Stimulated activated CD8-positive, alpha-beta memory T cell treated with anti-CD3 and anti-CD28 coated beads, Interleukin-7, amount 100 ng/mL, for 4 hours (primary cell): ENCODE measurements around the gene RAB27B.
"Not testable (repeated sequence)": the region's sequence is repeated elsewhere in the genome, so short reads cannot be mapped to it uniquely, and the experiment has no call there.

ENCODE experiments used
- DNase-seq, 2 donors: peaks; one replicate each; pipeline ENCODE4 v3.0.0-alpha.2; 2020; ENCODE audit warnings: low read depth in 2 of 2

RAB27B gene

GRCh38 chr18:54815086-54815485 lies 13.2 kb upstream of the RAB27B start:
- no peak for DNase-seq

GRCh38 chr18:54820785-54821275 lies 7.4 kb upstream of the RAB27B start:
- DNase-seq: not testable (repeated sequence)

DNA sequence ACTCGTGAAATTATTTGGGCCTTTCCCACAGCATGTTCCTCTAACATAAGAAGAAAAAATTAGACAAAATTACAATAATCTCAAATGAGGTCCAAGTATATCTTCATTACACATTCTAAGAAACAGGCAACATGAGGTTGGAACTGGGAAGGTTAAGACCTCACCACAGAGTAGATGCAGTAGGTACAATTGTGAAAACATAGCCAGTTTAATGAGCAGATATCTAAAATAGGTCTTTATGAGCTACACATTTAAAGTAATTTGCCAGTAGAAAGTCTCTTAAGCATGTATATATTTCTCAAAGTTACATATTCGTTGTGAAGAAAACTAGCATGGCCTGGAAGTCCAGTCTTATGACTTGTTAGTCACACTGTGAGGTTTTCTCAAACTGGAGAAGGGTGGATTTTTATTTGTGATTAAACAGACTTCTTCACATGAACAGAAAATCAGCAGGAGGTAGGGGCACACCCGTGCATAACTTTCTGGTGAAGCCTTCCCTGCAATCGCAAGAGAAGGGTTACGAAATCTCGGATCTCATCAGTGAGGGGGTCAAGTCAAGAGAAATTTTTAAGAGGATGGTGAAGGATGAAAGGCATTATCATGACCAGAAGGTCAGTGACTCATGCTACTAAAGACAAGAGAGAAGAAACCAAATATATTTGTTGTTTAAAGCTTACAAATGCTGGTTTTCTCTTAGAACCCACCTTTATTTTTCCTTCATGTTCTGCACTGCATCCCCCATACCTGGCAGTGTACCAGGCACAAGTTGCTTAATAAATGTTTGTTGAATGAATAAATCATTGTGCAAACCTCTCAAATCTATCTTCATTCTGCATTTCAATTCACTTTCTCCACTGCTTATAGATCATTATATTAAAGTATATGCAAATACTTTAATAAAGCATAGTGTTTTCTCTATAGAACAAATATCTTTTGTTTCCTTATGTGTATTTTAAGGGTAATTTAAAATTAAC lies 5.1 kb upstream of the RAB27B start:
- DNase-seq: no peak

- DNase-seq: no peak
Measured at GRCh38 chr18:54824761-54825160, 3.5 kb upstream of the RAB27B start.

DNA sequence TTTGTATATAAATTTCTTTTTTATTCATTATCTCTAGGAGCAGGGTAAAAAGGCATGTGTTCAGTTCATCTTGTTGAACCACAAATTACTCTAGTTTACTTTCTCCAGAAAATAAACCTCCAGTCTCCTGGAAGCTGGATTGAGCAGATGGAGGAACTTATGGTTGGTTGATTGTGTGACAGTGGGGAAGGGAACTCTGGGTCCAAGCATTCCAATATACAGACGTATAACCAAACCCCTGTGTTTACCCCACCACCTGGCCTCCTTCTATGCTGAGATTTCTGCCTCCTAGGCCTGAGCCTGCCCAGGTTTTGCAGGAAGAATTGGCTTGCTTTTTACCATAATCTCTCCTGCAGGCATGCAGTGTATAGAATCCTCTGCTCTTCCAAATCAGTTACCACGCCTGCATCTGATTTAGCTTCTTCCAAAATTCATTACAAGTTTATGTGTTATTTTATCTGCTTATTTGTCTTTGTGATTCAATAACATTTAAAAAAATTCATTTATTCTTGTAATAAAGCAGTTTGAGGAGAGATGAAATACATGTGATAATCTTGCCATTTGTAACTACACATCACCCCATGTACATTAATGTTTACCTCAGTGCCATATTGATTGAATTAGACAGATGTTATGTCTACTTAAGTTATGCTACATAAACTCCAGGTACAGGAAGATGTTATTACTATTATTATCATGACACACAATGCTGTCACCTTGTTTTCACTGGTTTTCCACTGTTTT lies 2.5 kb upstream of the RAB27B start:
- DNase-seq: no peak

GRCh38 chr18:54828986-54829385 lies 709 bp downstream of the RAB27B start:
- no peak for DNase-seq

DNA sequence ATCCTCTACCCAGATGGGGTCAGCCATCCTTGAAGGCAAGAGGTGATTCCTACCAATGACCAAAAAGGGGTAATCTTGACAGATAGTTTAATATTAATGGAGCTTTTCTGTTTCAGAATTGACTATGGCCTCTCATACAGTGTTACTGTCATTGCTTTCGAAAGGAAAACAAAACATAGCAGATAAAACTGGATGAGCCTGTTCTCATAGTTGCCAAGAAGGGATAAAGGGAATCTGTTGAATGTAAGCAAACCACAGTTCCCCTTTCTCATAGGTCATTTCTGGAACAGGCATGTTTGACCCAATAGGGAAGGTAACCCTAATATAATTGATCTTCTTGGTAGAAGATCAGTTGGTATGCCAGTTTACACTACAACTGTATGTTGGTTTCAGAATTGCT lies 1.6 kb downstream of the RAB27B start:
- DNase-seq: no peak

DNA sequence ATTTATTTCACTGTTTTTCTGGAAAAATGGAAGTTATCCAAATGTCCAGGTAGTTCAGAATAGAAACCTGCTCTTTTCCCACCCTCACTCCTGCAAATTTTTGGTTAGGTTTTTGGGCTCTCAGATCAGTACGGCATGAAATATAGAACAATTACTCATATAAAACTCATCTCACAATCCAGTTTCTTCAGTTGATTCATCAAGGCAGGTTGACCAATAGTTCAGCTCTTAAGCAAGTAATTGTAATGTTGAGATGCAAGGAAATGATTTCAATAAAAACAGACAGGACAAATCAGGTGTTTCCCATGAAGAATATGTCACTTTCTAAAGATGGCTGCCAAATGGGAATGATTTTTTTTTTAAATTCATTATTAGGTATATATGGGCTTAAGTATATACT lies 2.0 kb downstream of the RAB27B start:
- DNase-seq: no peak

GRCh38 chr18:54830866-54831265 lies 2.6 kb downstream of the RAB27B start:
- no peak for DNase-seq

- no peak for DNase-seq
Measured at GRCh38 chr18:54835944-54836343, 7.7 kb downstream of the RAB27B start.

- DNase-seq: no peak
Measured at GRCh38 chr18:54843314-54843713, 15.0 kb downstream of the RAB27B start.

DNA sequence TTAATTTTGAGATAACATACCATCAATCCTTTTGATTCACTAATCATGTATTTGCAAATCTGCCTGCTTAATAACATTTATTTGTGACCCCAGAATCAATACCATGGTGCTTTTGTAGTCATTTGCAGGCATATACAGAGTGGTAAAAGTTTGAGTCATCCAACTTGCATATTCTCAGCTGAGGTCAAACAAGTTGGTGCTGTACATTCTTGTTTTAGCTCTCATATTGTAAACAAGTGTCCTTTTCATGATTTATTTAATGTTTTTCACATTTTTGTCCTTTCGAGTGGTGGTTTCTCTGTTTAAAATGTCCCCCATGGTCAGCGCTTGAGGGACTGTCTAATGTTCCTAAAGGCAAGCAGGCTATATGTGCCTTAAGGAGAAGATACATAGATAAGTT lies 17.5 kb downstream of the RAB27B start:
- DNase-seq: no peak

- no peak for DNase-seq
Measured at GRCh38 chr18:54848121-54848520, 19.8 kb downstream of the RAB27B start.

DNA sequence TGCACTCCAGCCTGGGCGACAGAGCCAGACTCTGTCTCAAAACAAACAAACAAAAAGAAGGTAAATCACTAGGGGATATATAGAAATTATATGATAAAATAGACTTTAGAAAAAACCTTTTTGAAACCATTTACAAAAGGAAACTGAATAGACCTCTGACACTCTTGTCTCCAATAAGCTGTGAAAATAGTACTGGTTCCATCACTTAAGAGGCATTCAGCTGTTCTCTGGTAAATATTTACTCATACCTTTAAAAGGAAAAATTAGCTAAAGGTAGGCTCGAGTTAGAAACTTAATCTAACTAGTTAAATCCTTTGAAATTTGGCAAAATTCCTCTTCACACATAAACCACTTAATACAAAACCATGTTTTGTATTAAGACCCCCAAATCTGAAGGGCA lies 21.4 kb downstream of the RAB27B start:
- DNase-seq: no peak

DNA sequence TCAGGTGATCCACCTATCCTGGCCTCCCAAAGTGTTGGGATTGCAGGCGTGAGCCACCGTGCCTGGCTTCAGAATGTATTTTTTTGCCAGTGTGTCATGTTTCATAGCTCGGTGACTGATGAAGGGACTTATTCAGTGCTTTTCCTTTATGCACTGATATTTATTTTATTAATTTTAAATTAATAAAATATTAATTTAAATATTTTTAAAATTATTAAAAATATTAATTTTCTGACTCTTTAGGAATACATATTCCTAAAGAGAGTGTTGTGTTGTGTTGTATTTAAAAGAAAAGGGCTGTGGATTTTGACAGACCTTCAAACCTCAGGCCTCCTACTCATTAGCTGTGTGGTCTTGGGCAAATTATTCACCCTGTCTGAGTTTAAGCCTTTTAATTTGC lies 22.3 kb downstream of the RAB27B start:
- DNase-seq: no peak

DNA sequence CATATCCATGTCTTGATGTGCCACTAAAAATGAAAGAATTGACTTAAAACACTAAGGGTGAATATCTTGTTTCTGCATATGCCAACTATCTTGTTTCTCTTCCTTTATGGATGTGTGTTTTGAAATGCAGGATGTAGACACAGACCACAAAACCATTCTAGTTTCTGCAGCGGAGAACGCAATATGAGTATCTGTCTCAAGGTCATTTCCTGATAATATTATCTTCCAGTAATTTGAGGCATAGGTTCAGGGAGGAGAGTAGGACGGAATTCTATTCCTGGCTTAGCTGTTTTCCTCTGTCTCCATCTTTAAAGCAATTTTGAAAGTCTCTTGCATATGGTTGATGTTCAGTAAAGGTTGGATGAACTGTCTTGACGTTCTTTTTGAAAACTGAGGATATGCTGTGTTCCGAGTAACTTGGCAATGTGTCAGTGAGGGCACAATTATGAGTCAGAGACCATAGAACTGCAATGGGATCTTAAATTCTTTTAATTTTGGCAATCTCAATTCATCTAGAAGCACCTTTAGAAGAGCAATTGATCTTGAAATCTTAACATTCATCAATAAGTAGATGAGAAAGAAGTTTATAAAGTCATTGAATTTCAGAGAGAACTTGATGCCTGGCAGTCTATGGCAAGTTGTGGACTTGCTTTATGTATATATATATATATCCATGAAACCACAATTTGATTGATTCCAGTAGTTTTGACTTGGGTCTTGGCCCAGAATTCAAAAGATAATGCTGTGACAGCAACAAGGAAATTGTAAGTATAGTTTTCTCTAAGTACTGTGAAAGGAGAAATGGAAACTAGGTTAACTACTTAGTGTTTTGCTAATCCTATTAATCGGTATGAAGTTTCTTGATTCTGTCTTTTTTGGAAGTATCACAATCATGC lies 24.8 kb downstream of the RAB27B start:
- DNase-seq: no peak

GRCh38 chr18:54855050-54855449 lies 26.8 kb downstream of the RAB27B start:
- not testable (repeated sequence) for DNase-seq

DNA sequence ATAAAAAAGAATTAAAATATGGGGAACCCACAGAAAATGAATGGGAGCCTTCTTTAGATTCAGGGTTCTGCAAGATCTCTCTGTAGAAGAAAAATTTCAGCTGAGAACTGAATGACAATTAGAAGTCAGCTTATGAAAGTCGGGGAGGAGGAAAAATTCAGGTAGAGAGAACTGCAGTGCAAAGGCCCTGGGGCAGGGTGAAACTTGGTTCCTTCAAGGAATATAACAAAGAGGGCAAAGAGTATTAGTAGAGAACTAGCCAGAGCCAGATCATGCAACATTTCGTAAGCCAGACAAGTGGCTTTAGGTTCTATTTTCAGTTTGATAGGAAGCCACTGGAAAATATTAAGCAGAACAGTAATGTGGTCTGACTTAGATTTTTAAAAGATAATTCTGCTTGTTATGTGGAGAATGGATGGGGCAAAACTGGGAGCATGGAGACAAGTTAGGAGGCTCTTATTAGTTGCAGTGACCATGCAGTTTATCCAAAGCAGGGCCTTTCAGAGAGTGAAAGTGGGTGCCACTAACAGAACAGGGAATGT lies 27.9 kb downstream of the RAB27B start:
- no peak for DNase-seq

DNA sequence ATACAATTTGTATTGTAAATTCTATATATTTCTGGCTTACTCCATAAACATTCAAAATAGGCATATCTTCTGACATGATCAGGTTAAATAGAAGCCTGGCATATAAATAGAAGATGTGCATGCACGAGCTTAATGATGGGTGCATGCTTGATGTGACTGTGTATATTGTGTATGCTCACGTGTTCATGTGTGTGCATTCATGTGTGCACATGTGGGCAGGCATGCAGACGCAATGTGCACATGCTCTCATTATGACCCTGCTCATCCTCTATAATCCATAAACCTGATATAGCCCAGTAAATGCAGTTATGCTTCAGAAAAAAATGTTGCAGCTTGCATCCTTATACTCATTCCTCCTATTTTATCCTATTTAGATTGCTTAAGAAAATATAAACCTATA lies 29.2 kb downstream of the RAB27B start:
- DNase-seq: no peak

GRCh38 chr18:54859667-54860421 lies 31.6 kb downstream of the RAB27B start:
- no peak for DNase-seq

DNA sequence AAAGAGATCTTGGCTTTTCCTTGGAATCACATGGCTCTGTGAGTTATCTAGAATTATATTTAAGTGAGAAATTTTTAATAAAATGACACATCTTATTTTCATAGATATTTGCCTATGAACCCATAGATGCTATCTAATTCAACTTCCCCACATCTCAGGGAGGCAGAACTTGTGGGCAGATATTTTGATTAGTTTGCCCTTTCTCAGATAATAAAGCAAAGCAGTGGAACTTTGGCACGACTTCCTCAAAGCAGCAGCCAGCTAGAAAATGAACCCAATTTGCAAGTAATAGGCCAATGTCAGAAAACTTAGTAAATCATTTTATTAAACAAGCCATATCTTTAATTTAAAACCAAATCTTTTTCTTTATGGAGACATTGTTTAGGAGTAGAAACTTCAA lies 32.7 kb downstream of the RAB27B start:
- DNase-seq: no peak
